GM18498 (cell line): Measurements from ENCODE around the gene JAG2.

Experiments
- ATAC-seq: cut with Tn5 transposase; IDR thresholded peaks from one replicate; pipeline ENCODE4 v1.9.1; 2021; ENCODE audit warnings: mild to moderate bottlenecking, moderate library complexity; ENCODE audit not compliant: unreplicated experiment

Gene JAG2

DNA sequence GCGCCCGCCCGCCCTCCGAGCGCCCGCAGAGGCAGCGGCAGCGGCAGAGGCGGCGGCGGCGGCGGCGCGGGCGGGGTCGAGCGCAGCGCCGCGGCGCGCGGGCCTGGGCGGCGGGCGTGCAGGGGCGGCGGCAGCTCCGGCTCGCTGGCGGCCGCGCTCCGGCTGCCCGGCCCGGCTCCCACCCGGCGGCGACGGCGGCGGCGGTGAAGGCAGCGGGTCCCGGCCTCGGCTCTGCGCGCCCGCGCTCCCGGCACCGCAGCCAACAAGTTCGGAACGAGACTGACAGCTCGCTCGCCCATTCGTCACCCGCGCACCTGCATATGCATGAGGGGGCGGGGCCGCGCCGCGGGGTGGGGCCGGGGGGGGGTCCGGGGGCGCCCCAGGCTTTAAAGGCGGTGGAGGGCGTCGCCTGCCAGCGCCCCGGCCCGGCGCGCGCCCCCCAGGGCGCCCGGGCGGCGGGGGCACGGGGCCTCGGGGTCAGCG is at the start of gene JAG2:
Gene JAG2, minus strand, starts transcription at position 281 of the 483 bp plus-strand sequence. CDS start 356 bp downstream, outside the sequence.
- ATAC-seq, result no peak

DNA sequence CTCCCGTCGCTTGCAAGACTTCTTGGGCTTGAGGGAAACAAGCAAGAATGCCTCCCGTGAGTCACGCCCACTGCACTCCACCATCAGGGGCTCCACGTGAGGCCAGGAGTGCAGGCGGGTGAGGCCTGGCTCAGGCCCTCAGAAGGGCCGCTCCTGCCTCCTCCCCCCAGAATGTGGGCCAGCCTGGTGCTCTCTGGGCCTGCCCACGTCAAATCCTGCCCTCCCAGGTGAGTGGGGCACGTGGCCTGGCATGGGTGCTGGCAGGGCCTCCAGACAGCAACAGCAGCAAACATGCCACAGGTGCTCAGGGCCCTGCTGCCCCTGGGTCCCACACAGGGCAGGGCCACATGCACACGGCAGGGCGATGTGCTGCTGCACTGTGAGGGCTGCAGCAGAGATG is 49.2 kb upstream of the JAG2 start:
- no peak for ATAC-seq

DNA sequence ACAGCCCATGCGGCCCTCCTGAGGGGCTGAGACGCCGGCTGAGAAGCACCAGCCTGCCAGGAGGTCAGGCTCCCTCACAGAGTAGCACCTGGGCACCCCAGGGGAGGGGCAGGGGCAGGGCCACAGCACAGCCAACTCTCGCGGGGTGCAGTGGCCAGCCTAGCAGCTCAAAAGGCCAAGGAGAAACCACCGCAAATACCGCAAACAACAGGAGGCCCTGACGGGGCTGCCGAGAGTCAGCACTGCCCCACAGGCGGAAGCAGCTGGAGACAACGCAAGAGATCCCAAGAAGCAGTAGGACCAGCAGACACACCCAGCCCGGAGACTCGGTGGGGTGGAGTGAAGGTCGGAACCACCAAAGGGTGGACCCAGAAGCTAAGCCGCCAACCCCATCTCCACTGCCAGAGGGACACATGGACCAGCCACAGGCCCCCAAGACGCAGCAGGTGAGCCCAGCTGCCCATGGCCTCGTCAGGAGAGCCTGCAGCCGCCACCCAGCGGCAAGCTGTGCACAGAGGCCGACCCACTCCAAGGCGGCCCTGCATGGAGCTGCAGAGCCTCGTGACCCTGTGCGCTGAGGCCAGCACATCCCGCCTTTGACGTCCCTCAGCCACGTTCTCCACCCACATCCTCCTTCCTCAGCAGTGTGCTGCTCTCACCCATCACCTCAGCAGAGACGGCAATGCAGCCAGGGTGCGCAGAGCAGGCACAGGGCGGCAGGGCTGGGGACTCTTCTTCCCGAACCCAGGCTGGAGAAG is 48.1 kb upstream of the JAG2 start:
- ATAC-seq, result no peak

DNA sequence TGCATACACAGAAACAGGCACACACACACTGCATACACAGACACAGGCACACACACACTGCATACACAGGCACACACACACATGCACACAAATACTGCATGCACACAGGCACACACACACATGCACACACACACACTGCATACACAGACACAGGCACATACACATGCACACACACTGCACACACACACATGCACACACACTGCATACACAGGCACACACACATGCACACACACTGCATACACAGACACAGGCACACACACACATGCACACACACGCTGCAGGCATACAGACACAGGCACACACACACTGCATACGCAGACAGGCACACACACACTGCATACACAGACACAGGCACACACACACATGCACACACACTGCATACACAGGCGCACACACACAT is 47.0 kb upstream of the JAG2 start:
- ATAC-seq, result no peak

DNA sequence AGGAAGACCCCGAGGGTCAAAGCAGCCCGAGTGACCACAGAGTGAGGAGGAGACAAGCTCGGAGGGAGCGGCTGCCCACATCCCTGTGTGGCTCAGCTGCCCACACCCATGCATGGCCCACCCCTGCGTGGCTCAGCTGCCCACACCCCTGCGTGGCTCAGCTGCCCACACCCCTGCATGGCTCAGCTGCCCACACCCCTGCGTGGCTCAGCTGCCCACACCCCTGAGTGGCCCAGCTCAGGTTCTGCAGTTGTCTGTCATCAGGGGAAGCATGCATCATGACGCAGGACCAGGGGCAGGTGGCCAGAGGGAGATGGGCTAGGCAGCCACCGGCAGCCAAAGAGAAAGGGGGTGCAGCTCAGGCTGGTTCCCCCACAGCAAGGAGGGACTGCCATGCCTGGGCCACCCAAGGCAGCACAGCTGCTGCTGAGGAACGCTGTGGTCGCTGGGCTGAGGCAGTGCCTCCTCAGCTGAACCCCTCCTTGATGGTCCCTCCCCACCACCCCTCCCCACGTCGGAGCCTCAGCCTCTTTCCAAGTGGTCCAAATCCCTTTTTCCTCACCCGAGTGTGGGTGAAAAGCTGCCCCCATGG is 45.8 kb upstream of the JAG2 start:
- no peak for ATAC-seq

DNA sequence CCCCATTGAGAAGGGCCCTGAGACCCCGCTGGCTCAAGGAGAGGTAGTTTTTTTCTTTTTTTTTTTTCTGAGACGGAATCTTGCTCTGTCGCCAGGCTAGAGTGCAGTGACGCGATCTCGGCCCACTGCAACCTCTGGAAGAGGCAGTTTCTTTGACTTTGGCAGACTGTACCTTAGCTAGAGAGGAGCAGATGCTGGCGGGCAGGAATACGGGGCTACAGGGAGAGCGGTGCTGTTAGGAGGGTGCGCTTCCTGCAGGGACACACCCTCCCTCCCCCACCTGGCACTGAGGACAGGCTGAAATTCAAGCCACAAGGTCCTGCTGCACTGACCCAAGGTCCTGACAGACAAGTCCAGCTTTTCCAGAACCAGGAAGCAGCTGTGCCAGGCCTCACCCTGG is 44.8 kb upstream of the JAG2 start:
- ATAC-seq, result no peak

DNA sequence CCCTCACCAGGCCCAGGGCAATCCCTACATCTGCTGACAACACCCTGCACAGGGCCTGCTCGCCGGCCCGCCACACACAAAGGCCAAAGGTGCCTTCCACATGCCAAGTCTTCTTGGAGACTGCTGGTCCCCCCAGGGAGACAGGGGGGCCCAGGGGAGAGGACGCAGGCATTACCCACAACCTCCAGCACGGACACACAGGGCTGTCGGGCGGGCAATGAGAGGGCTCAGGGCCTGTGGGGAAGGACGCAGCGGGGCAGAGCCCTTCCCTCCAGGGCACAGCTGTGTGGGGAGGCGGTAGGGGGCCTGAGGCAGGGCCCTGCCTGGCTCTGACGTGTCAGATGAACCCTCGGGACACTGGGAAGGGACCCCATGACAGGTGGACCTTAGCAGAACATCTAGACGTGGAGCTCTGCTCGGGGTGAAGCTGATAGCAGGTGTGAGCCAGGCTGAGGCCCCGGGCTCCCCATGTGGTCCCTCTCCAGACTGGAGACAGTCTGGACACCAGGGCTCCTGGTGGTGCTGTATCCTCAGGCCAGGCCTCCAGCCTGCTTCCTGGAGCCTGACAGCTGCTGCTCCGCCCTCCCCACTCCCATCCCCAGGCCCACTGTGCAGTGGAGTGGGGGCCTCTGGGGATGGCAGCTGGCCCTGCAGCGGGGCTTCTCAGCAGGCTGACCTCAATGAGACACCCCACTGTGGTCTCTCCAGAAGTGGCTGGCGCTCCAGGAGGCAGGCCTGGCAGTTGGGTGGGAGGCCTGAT is 44.1 kb upstream of the JAG2 start:
- no peak for ATAC-seq

DNA sequence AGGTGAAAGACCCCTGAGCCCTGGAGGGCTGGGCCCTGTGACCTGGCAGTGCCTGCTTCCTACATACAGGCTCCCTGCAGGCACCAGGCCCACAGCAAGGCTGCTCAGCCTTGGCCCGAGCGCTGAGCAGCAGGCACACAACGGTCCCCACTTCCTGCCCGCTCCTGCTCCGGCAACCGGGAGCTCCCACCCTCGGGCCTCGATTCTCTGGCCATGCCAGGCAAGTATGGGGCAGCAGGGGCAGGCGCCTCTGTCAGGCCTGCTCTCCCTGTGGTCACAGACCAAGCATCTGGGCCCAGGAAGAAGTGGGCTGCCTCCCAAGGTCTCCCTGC is 43.1 kb upstream of the JAG2 start:
- no peak for ATAC-seq

DNA sequence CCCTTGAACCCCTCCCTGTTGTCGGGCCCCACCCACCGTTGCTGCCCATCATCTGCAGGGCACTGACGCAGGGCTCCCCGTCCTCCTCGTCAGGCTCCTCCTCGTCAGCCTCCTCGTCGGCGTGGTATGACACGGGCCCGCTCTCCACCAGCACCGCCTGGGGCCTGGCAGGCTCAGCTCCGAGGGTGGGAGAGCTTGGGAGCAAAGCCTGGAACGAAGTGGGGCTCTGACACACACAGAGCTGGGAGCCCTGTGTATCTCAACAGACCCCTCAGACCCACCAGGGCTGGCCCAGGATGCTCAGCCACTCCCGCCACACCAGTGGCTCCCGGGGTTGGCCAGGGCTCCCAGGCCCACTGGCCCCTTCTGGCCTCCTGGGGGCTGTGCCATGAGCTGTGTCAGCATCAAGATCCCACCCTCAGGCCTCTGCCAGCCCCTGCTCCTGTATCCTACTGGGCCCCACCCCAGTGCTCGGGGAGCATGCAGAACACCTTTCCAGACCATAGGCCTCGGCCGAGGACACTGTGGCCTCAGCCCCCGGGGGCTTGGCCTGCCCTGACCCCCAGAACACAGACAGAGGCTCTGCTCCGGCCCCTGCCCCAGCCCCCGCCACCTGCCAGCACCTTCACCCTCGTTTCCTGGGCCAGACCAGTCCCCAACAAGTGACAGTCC is 42.6 kb upstream of the JAG2 start:
- no peak for ATAC-seq

DNA sequence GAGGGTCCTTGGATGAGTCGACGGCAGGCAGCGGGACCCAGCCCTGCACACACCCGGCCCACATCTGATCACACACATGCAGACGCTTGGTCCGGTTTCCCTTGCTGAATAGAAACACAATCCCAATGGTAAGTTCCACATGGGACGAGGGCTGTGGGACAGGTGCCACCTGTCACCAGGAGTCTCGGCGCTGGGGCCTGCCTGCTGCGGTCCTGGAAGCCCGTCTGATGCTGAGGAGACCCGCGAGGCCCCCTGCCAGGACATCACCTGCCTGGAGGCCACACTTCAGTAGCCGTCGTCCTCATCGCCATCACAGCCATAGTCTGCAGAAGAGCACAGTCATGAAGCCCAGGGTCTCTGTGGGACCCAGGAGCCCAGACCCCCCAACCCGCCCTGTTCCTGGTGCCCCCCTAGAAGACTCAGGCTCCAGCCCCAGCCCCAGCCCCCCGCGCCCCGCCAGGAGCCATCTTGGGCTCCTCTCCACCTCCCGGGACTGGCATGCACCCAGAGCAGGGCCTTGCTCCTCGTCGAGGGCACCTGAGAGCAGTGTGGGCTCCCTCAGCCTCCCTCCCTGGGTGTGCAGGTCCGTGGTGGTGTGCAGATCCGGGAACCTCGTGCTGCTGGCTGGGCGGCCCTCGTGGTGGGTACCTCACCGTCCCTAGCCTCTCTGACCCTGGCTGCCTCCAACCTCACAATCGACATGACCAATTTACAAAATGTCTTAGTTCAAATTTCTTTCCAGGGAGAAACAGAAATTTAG is 41.9 kb upstream of the JAG2 start:
- no peak for ATAC-seq

DNA sequence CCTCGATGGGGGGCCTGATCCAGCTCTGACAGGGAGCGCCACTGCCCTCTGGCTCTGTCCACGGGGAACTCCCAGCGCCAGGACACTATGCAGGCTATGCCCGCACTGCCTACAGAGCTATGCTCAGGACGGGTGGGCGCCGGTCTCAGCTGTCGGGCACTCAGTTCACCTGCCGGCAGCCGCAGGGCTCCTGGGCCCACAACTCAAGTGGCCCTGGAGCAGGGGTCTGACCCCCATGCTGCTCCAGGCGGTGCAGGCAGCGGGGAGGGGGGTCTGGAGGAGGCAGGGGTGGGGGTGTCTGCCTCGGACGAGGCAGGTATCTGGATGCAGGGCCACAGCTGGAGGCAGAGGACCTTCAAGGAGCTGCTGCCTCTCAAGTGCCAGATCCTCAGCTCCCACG is 41.1 kb upstream of the JAG2 start:
- no peak for ATAC-seq

DNA sequence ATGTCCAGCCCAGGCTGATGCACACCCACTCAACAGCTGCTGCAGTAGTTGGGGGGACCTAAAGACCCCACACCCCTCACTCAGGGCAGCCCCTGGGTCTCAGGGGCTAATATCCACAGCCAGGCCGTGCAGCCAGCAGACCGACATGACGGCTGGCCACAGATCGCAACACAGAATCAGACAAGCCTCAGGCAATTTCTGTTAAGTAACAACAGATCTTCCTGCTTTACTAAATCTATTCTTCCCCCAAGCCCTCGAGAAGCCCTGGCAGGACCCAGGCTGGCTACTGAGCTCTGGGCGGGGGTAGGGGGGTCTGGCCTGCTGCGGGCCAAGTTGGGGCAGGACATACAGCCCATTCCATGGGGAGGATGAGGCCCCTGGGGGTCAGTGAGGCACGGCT is 40.5 kb upstream of the JAG2 start:
- ATAC-seq, result no peak

DNA sequence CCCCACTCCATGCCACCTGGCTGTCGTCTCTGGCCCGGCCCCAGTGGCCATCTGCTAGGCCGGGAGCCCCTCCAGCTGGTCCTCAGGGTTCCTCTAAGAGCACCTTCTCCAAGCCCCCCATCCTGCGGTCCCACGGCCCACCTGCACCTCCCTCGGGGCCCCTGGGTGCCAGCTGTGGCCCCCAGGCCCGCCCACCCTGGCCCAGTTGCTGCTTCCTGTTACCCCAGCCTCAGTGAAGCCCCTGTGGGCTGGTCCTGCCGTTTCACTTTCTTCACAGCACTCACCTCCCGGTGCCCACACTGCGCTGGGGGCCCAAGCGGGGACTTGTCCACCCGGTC is 40.1 kb upstream of the JAG2 start:
- ATAC-seq, result no peak

DNA sequence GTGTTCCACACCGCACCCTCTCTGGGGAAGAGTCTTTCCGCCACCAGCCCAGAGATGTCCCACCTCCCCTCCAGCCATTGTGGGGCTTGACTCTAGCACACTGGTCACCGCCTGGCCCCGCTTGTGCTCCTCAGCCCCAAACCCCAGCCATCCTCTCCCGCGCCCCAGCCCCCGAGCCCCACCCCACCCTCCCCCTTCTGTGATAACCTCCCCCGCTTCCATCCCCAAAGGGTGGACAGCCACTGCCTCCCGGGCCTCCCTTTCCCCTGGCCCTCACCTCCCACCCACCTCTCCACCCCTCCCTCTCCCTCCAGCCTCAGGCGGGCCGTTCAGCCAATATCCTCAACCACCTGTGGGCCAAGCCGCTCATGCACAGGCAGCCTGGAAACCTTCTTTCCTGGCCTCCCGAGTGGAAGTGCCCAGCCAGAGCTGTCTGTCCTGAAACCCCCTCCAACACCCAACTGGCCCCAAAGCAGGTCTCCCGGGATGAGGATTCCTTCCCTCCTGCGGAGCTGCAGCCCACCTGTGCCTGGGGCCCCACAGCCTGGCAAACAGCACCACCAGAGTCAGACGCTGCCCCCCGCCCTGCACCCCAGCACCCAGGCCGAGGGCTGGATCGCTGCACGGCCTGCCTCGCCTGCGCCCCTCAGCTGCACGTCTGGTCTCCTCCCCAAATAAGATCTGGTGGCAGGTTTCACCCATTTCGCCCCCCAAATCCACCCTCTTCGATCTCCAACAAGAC is 39.6 kb upstream of the JAG2 start:
- no peak for ATAC-seq

DNA sequence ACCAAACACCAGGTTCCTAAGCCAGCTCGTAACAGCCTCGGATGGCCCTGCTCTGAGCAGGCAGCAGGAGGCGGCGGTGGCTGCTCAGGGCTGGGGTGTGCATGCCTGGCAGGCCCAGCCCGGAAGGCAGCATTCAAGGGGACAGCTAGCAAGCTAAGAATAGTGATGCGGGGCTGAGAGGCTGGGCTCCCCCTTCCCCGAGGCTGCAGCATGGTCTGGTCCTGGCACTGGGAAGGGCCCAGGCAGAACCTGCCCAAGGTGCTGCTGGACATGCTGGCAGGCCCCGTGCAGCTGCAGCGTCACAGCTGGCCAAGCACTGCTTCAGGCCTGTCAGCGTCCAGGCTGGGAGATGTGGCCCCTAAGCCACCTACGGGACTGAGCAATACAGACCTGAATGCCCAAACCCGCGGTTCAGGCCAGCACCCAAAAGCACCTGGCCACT is 38.9 kb upstream of the JAG2 start:
- ATAC-seq, result no peak

DNA sequence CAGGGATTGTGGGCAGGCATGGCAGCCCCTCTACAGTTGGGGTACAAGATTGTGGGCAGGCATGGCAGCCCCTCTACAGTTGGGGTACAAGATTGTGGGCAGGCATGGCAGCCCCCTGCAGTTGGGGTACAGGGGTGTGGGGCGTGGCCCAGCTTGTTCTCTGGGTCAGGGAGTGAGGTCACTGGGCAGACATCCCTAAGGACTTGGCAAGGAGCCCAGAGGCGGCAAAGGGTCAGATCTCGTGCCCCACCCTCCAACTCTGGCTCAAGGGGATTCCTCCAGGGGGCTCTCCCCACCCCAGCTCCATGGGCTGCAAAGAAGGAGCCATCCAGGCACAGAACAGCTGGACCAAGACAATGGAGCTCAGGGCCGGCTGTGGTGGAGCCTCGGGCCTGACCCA is 38.3 kb upstream of the JAG2 start:
- no peak for ATAC-seq

DNA sequence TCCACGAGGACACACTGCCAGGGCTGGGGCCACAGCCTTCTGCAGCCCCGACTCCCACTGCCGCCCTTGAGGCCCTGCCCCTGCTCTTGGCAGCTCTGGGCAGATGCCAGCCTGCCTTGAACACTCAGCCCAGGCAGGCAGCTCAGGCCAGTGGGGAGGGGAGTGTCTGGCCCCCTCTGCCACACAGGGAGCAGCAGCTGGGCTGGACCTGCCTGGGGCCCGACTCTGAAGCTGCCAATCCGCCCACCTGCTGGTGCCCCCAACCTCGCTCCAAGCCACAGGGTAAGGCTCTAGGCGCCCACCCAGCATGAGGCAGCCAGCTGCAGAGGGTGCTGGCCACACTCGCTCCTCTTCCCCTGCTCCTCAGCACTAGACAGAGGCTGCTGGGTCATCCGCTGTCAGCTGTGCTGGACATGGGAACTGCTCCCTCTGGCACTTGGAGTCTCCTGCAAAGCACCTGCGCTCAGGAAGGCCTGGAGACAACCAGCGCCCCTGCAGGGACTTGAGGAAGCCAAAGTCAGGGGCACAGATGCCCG is 37.2 kb upstream of the JAG2 start:
- ATAC-seq, result no peak

DNA sequence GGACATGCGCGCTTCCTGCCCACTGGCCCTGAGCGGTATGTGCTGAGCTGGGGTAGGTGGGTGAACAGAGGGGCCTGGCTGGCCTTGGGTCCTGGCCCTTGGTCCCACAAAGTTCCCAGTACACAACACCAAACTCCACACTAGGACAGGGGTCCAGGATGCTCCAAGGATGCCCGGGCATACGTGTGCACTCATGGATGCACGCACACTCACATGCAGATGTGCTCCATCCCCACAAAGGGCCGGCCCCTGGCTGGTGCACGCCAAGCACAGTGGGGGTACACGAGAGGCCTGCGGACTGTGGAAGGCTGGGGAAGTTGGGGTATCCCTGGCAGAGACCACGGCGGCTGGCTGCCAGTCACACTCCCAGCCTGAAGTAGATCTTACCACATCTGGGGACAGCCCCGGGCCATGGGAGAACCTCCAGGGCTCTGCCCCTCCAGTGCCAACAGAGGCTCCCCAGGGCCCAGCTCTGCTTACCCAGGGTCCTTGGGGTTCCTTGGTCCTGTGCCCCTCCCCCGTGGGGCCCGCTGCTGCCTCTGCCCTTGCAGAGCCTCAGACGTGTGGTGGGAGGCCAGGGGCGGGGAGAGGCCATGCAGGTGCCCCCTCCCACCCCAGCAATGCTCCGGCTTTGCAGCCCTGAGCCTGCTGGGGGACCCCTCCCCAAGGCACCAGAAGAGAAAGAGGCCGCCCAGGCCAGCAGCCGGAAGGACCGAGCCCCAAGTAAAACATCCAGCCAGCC is 36.5 kb upstream of the JAG2 start:
- ATAC-seq, result no peak

DNA sequence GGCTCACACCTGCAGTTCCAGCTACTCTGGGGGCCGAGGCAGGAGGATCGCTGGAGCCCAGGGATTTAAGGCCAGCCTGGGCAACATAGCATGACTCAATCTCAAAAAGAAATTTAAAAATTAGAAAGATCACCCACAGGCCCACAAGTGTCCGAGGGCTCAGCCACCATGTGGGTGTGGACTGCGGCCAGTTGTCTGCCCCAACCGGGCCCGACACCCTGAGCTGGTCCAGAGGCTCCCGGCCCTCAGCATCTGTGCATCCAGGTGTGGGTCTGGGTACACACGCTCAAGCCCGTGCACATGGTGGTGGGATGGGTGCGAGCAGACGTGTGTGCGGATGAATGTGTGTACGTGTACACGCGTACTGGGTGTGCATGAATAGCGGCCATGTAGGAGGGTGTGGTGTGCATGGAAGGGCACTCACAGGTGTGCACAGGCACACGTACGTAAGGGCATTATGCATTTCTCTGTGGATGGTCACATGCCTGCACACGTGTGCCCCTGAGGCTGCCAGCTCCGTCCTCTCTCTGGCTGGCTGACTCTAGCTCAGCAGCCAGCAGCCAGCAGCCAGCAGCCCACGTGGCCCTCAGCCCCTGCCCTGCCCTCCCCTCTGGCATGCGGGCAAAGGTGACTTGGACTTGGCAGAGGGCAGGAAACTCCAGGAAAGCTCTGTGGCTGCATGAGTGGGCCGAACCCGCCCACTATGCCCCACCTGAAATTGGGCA is 35.8 kb upstream of the JAG2 start:
- ATAC-seq, result no peak
